ENCODE measurements around the gene RAE1. TPM values are rescaled to one million over a fixed set of nuclear protein-coding genes. Genes with fewer than 3 reads are reported as not detected.

RAE1 gene
- total RNA-seq, 1 donor from 2014 or later: 14.9 TPM

GRCh38 chr20:57402206-57403125 is 51.4 kb downstream of the RAE1 start:
- Histone ChIP-seq H3K27ac (no peak overlapping the region), H3K4me3 (no peak overlapping the region), H3K9me3 (no peaks in the 10 kb centered on the region), H3K36me3 (peaks cover 21% of the 10 kb centered on the region), H3K4me1 (peaks cover 24% of the 10 kb centered on the region), H3K27me3 (no peaks in the 10 kb centered on the region)
- ATAC-seq (no peak), DNase-seq (no peak)
- no peak for TF ChIP-seq CTCF (IDR thresholded peaks at IDR 0.05)
- intact Hi-C loops (cut with DNase I): no loop called here

GRCh38 chr20:57403216-57403615 is 52.2 kb downstream of the RAE1 start:
- Histone ChIP-seq H3K4me1 (peaks cover 17% of the 10 kb centered on the region), H3K27ac (no peak overlapping the region), H3K9me3 (no peaks in the 10 kb centered on the region), H3K4me3 (no peak overlapping the region), H3K27me3 (no peaks in the 10 kb centered on the region), H3K36me3 (peaks cover 29% of the 10 kb centered on the region)
- TF ChIP-seq CTCF (IDR thresholded peaks at IDR 0.05): no peak
- ATAC-seq: no peak
- no peak for DNase-seq
- intact Hi-C loops (cut with DNase I): no loop called here

- no peaks in the 10 kb centered on the region for H3K9me3 ChIP-seq
- no peak for TF ChIP-seq CTCF (IDR thresholded peaks at IDR 0.05)
- no peak overlapping the region for H3K4me3 ChIP-seq
- peaks cover 36% of the 10 kb centered on the region for H3K36me3 ChIP-seq
- no peak overlapping the region for H3K27ac ChIP-seq
- H3K4me1 ChIP-seq: peaks cover 9% of the 10 kb centered on the region
- DNase-seq (no peak), ATAC-seq (no peak)
- intact Hi-C loops (cut with DNase I): no loop called here
- no peaks in the 10 kb centered on the region for H3K27me3 ChIP-seq
These were observed 53.0 kb downstream of the RAE1 start for GRCh38 chr20:57404006-57404405.

- no peak for TF ChIP-seq CTCF (IDR thresholded peaks at IDR 0.05)
- ATAC-seq (no peak), DNase-seq (no peak)
- Histone ChIP-seq H3K27me3 (no peaks in the 10 kb centered on the region), H3K4me1 (peaks cover 6% of the 10 kb centered on the region), H3K4me3 (no peak overlapping the region), H3K27ac (no peak overlapping the region), H3K36me3 (peaks cover 39% of the 10 kb centered on the region), H3K9me3 (no peaks in the 10 kb centered on the region)
- intact Hi-C loops (cut with DNase I): no loop called here
These were observed 53.5 kb downstream of the RAE1 start for GRCh38 chr20:57404419-57405072.

- intact Hi-C loops (cut with DNase I): no loop called here
- H3K4me1 ChIP-seq: no peaks in the 10 kb centered on the region
- no peaks in the 10 kb centered on the region for H3K9me3 ChIP-seq
- peaks cover 39% of the 10 kb centered on the region for H3K36me3 ChIP-seq
- no peak for TF ChIP-seq CTCF (IDR thresholded peaks at IDR 0.05)
- H3K4me3 ChIP-seq: no peak overlapping the region
- no peaks in the 10 kb centered on the region for H3K27me3 ChIP-seq
- no peak for DNase-seq
- no peak for ATAC-seq
- H3K27ac ChIP-seq: no peak overlapping the region
These were observed 54.4 kb downstream of the RAE1 start for GRCh38 chr20:57405236-57406016.
